HepG2 (cell line): ENCODE data around the gene SCAF11. TPM values are rescaled to one million over a fixed set of nuclear protein-coding genes. Genes with fewer than 3 reads are reported as not detected.

Experiments used
- DMAP1 ChIP-seq: IDR thresholded peaks from 2 replicates; pipeline ENCODE4 v1.6.1; 2016
- TFE3 ChIP-seq: IDR thresholded peaks from 2 replicates; pipeline ENCODE4 v1.6.1; 2016
- ZBTB10 ChIP-seq: sonication (generic); formaldehyde crosslinking; IDR thresholded peaks from 2 replicates; pipeline ENCODE4 v1.4.0; 2020; ENCODE audit warnings: missing genetic modification reagents, borderline replicate concordance
- ZNF563 ChIP-seq: sonication (generic); formaldehyde crosslinking; IDR thresholded peaks from 2 replicates; pipeline ENCODE4 v1.8.0; 2022; ENCODE audit warnings: mild to moderate bottlenecking, moderate library complexity, missing genetic modification reagents
- ZNF792 ChIP-seq: IDR thresholded peaks from 2 replicates; pipeline ENCODE4 v1.6.1; 2016
- polyA plus RNA-seq, 8 experiments: library from polyadenylated mRNA; depleted of rRNA in 3 of 8; stranded (reverse) in 7 of 8; unstranded in 1 of 8; fragments of >200 nt; fragmentation: Illumina TruSeq in 4 of 8; extraction: Trizol in 4 of 8; gene quantifications; 2 replicates each; pipeline versions ENCODE4 v1.2.1 to v1.2.3, GENCODE V29; 2011 to 2016; ENCODE audit warnings: low read depth in 4 of 8, missing spikeins in 1 of 8, mixed read lengths in 1 of 8; ENCODE audit not compliant: insufficient read depth in 1 of 8
- total RNA-seq, 5 experiments: library from RNA; depleted of rRNA; stranded (reverse); fragments of >200 nt; fragmentation: Illumina TruSeq; extraction: Trizol; gene quantifications; 2 replicates each; pipeline ENCODE4 v1.2.3, GENCODE V29; 2016; ENCODE audit warnings: low read depth in 1 of 5
- TF ChIP-seq, protein P1 (sequence below): sonication (generic); formaldehyde crosslinking; IDR thresholded peaks from 2 replicates; pipeline ENCODE4 v1.4.0; 2020; ENCODE audit warnings: mild to moderate bottlenecking, missing genetic modification reagents
- TF ChIP-seq, protein P2 (sequence below): sonication (generic); formaldehyde crosslinking; IDR thresholded peaks from 2 replicates; pipeline ENCODE4 v1.9.0; 2021; ENCODE audit warnings: missing genetic modification reagents, borderline replicate concordance
- TF ChIP-seq, protein P3 (sequence below): IDR thresholded peaks from 2 replicates; pipeline ENCODE4 v1.6.1; 2016; ENCODE audit warnings: mild to moderate bottlenecking, missing biosample characterization, missing genetic modification reagents
- TF ChIP-seq, protein P4 (sequence below): sonication (generic); formaldehyde crosslinking; conservative IDR thresholded peaks from 2 replicates; pipeline ENCODE4 v1.4.0; 2020; ENCODE audit warnings: missing genetic modification reagents
- TF ChIP-seq, protein P5 (sequence below): sonication (generic); formaldehyde crosslinking; IDR thresholded peaks from 2 replicates; pipeline ENCODE4 v1.5.0; 2020; ENCODE audit warnings: mild to moderate bottlenecking, missing genetic modification reagents, borderline replicate concordance
- TF ChIP-seq, protein P6 (sequence below): sonication (generic); formaldehyde crosslinking; IDR thresholded peaks from 2 replicates; pipeline ENCODE4 v1.4.0; 2020; ENCODE audit warnings: missing genetic modification reagents

SCAF11 gene
- total and polyA plus RNA-seq, 2 of the 13 experiments (the other 11 are each of a cell fraction or from before 2014, with no cell fraction given): 26.9 to 38.3 TPM

GRCh38 chr12:45989721-45990467, 480 bp downstream of the SCAF11 start (continued):
- TF ChIP-seq, protein P1, sequence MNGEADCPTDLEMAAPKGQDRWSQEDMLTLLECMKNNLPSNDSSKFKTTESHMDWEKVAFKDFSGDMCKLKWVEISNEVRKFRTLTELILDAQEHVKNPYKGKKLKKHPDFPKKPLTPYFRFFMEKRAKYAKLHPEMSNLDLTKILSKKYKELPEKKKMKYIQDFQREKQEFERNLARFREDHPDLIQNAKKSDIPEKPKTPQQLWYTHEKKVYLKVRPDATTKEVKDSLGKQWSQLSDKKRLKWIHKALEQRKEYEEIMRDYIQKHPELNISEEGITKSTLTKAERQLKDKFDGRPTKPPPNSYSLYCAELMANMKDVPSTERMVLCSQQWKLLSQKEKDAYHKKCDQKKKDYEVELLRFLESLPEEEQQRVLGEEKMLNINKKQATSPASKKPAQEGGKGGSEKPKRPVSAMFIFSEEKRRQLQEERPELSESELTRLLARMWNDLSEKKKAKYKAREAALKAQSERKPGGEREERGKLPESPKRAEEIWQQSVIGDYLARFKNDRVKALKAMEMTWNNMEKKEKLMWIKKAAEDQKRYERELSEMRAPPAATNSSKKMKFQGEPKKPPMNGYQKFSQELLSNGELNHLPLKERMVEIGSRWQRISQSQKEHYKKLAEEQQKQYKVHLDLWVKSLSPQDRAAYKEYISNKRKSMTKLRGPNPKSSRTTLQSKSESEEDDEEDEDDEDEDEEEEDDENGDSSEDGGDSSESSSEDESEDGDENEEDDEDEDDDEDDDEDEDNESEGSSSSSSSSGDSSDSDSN (CRISPR knock-in tag): peak; percentile 96
- TF ChIP-seq, protein P2, sequence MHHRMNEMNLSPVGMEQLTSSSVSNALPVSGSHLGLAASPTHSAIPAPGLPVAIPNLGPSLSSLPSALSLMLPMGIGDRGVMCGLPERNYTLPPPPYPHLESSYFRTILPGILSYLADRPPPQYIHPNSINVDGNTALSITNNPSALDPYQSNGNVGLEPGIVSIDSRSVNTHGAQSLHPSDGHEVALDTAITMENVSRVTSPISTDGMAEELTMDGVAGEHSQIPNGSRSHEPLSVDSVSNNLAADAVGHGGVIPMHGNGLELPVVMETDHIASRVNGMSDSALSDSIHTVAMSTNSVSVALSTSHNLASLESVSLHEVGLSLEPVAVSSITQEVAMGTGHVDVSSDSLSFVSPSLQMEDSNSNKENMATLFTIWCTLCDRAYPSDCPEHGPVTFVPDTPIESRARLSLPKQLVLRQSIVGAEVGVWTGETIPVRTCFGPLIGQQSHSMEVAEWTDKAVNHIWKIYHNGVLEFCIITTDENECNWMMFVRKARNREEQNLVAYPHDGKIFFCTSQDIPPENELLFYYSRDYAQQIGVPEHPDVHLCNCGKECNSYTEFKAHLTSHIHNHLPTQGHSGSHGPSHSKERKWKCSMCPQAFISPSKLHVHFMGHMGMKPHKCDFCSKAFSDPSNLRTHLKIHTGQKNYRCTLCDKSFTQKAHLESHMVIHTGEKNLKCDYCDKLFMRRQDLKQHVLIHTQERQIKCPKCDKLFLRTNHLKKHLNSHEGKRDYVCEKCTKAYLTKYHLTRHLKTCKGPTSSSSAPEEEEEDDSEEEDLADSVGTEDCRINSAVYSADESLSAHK (CRISPR knock-in tag): 0 out of 2 replicates have a peak, but pooled peaks have one; percentile 20
- TF ChIP-seq, protein P3, sequence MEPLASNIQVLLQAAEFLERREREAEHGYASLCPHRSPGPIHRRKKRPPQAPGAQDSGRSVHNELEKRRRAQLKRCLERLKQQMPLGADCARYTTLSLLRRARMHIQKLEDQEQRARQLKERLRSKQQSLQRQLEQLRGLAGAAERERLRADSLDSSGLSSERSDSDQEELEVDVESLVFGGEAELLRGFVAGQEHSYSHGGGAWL (CRISPR knock-in tag): no peak; the same call in 1 of the 2 replicates
- TF ChIP-seq ZNF792 (CRISPR knock-in tag) (no peak), ZBTB10 (CRISPR knock-in tag) (no peak), DMAP1 (CRISPR knock-in tag) (peak; percentile 66; the same call in 1 of the 2 replicates), TFE3 (CRISPR knock-in tag) (peak; percentile 29; the same call in 1 of the 2 replicates), ZNF563 (CRISPR knock-in tag) (no peak; the same call in 1 of the 2 replicates)
- TF ChIP-seq, protein P4, sequence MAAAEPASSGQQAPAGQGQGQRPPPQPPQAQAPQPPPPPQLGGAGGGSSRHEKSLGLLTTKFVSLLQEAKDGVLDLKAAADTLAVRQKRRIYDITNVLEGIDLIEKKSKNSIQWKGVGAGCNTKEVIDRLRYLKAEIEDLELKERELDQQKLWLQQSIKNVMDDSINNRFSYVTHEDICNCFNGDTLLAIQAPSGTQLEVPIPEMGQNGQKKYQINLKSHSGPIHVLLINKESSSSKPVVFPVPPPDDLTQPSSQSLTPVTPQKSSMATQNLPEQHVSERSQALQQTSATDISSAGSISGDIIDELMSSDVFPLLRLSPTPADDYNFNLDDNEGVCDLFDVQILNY (CRISPR knock-in tag): no peak
- TF ChIP-seq, protein P5, sequence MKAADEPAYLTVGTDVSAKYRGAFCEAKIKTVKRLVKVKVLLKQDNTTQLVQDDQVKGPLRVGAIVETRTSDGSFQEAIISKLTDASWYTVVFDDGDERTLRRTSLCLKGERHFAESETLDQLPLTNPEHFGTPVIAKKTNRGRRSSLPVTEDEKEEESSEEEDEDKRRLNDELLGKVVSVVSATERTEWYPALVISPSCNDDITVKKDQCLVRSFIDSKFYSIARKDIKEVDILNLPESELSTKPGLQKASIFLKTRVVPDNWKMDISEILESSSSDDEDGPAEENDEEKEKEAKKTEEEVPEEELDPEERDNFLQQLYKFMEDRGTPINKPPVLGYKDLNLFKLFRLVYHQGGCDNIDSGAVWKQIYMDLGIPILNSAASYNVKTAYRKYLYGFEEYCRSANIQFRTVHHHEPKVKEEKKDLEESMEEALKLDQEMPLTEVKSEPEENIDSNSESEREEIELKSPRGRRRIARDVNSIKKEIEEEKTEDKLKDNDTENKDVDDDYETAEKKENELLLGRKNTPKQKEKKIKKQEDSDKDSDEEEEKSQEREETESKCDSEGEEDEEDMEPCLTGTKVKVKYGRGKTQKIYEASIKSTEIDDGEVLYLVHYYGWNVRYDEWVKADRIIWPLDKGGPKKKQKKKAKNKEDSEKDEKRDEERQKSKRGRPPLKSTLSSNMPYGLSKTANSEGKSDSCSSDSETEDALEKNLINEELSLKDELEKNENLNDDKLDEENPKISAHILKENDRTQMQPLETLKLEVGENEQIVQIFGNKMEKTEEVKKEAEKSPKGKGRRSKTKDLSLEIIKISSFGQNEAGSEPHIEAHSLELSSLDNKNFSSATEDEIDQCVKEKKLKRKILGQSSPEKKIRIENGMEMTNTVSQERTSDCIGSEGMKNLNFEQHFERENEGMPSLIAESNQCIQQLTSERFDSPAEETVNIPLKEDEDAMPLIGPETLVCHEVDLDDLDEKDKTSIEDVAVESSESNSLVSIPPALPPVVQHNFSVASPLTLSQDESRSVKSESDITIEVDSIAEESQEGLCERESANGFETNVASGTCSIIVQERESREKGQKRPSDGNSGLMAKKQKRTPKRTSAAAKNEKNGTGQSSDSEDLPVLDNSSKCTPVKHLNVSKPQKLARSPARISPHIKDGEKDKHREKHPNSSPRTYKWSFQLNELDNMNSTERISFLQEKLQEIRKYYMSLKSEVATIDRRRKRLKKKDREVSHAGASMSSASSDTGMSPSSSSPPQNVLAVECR (CRISPR knock-in tag): peak; percentile 75; the same call in 1 of the 2 replicates
- TF ChIP-seq, protein P6, sequence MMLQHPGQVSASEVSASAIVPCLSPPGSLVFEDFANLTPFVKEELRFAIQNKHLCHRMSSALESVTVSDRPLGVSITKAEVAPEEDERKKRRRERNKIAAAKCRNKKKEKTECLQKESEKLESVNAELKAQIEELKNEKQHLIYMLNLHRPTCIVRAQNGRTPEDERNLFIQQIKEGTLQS (CRISPR knock-in tag): no peak
